PC-9 (cell line): ENCODE measurements around the gene KDM6A. TPM values are rescaled to one million over a fixed set of nuclear protein-coding genes. Genes with fewer than 3 reads are reported as not detected.

ENCODE experiments used
- BruUV-seq: library from RNA; stranded (reverse); fragments of 400-500 nt; replicated peaks from 2 replicates; lab custom pipeline; 2021; lab: Mats Ljungman, UMichigan
- CTCF ChIA-PET: fragments of 300-600 bp; sonication (Branson Sonifier 250); formaldehyde crosslinking; loops from one replicate; lab custom pipeline; 2022; ENCODE audit warnings: antibody characterized with exemption; lab: Charles Lee
- POLR2A ChIA-PET: fragments of 300-600 bp; sonication (Branson Sonifier 250); formaldehyde crosslinking; loops from one replicate; lab custom pipeline; 2022; ENCODE audit warnings: antibody characterized with exemption; ENCODE audit not compliant: unreplicated experiment; lab: Charles Lee
- DNase-seq, 2 experiments: peaks; one replicate each; pipeline versions ENCODE4 v3.0.0 to v3.0.0-alpha.2; 2015 to 2022; ENCODE audit warnings: mixed read lengths in 1 of 2
- H2AFZ ChIP-seq: fragments of 200-600 bp; sonication (generic); 2 replicates; pipeline ENCODE4 v1.8.1; 2017; ENCODE audit warnings: antibody characterized with exemption
- H3F3A ChIP-seq: fragments of 200-600 bp; sonication (generic); 2 replicates; pipeline ENCODE4 v1.8.1; 2017; ENCODE audit warnings: antibody characterized with exemption, mild to moderate bottlenecking, low read depth; ENCODE audit not compliant: insufficient read depth
- H3K27ac ChIP-seq: fragments of 200-600 bp; sonication (generic); 2 replicates; pipeline ENCODE4 v1.6.1; 2016; ENCODE audit warnings: mixed run types
- H3K27me3 ChIP-seq: fragments of 200-600 bp; sonication (generic); 2 replicates; pipeline ENCODE4 v1.6.1; 2016; ENCODE audit warnings: low read depth, mixed run types; ENCODE audit not compliant: insufficient read depth
- H3K36me3 ChIP-seq: fragments of 200-600 bp; sonication (generic); 2 replicates; pipeline ENCODE4 v1.6.1; 2016; ENCODE audit warnings: low read depth, mixed run types
- H3K4me1 ChIP-seq: fragments of 200-600 bp; sonication (generic); replicated peaks from 2 replicates; pipeline ENCODE4 v1.6.1; 2016; ENCODE audit warnings: mixed run types; ENCODE audit not compliant: insufficient read depth
- H3K4me2 ChIP-seq: fragments of 200-600 bp; sonication (generic); 2 replicates; pipeline ENCODE4 v1.6.1; 2017; ENCODE audit warnings: mixed run types
- H3K4me3 ChIP-seq: fragments of 200-600 bp; sonication (generic); 2 replicates; pipeline ENCODE4 v1.6.1; 2016; ENCODE audit warnings: mixed run types
- H3K79me2 ChIP-seq: fragments of 200-600 bp; sonication (generic); 2 replicates; pipeline ENCODE4 v1.6.1; 2017; ENCODE audit warnings: low read depth, mixed run types
- H3K9me2 ChIP-seq: fragments of 200-600 bp; sonication (generic); 2 replicates; pipeline ENCODE4 v1.8.1; 2017; ENCODE audit warnings: mild to moderate bottlenecking; ENCODE audit not compliant: insufficient read depth
- H3K9me3 ChIP-seq: fragments of 200-600 bp; sonication (generic); 2 replicates; pipeline ENCODE4 v1.8.1; 2016; ENCODE audit warnings: low read depth; ENCODE audit not compliant: insufficient read depth
- H4K20me1 ChIP-seq: fragments of 200-600 bp; sonication (generic); 2 replicates; pipeline ENCODE4 v1.8.1; 2017; ENCODE audit not compliant: insufficient read depth
- EZH2 ChIP-seq: fragments of 200-600 bp; sonication (generic); IDR thresholded peaks from 2 replicates; pipeline ENCODE4 v1.8.0; 2017; ENCODE audit warnings: antibody characterized with exemption, low read depth
- intact Hi-C: fragments of 100-400 bp; cut with micrococcal nuclease; formaldehyde crosslinking; loops from one replicate; pipeline ENCODE4 v1.10.0; 2022; ENCODE audit not compliant: unreplicated experiment
- total RNA-seq: library from RNA; stranded (reverse); gene quantifications from 2 replicates; pipeline ENCODE4 v1.2.3, GENCODE V29; 2021
- TF ChIP-seq, protein P1 (sequence below): fragments of 200-600 bp; sonication (generic); conservative IDR thresholded peaks from 2 replicates; pipeline ENCODE4 v1.6.1; 2017; ENCODE audit warnings: mixed run types, antibody characterized with exemption, mild to moderate bottlenecking, moderate library complexity

The KDM6A gene
- total RNA-seq, 1 experiment from 2014 or later = 20.5 TPM

DNA sequence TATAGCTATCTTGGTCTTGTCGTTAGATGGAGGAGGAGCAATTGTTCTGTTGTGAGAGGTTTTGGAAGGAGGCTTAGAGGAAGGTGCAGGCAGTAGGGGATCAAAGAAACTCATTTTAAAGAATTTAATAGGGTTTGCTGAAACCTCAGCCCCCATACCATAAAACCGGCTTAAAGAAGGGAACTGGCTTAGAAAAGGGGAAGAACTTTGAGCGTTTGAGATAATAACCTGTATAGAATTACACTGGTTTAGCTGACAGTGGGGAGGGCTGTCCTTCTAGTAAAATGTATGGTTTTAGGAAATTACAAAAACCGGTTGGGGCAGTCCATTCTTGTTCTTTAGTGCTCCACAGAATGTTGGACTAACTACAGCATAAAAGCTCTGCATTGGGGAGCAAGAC, 128.1 kb downstream of the KDM6A start:
- Histone ChIP-seq H3K9me2 (no peaks in the 10 kb centered on the region), H3K36me3 (no peaks in the 10 kb centered on the region), H4K20me1 (no peaks in the 10 kb centered on the region), H3K4me2 (no peak overlapping the region), H3K27me3 (no peaks in the 10 kb centered on the region), H2AFZ (no peak overlapping the region), H3K27ac (no peak overlapping the region), H3K4me1 (no peaks in the 10 kb centered on the region), H3K79me2 (no peaks in the 10 kb centered on the region), H3K9me3 (no peaks in the 10 kb centered on the region), H3K4me3 (no peak overlapping the region), H3F3A (no peaks in the 10 kb centered on the region)
- BruUV-seq = no TSS peak
- no peak for DNase-seq
- ChIA-PET CTCF (no interaction called here), POLR2A (no interaction called here)
- intact Hi-C loops = no loop called here
- TF ChIP-seq EZH2 = no peak
- TF ChIP-seq, protein P1, sequence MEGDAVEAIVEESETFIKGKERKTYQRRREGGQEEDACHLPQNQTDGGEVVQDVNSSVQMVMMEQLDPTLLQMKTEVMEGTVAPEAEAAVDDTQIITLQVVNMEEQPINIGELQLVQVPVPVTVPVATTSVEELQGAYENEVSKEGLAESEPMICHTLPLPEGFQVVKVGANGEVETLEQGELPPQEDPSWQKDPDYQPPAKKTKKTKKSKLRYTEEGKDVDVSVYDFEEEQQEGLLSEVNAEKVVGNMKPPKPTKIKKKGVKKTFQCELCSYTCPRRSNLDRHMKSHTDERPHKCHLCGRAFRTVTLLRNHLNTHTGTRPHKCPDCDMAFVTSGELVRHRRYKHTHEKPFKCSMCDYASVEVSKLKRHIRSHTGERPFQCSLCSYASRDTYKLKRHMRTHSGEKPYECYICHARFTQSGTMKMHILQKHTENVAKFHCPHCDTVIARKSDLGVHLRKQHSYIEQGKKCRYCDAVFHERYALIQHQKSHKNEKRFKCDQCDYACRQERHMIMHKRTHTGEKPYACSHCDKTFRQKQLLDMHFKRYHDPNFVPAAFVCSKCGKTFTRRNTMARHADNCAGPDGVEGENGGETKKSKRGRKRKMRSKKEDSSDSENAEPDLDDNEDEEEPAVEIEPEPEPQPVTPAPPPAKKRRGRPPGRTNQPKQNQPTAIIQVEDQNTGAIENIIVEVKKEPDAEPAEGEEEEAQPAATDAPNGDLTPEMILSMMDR = no peak

DNA sequence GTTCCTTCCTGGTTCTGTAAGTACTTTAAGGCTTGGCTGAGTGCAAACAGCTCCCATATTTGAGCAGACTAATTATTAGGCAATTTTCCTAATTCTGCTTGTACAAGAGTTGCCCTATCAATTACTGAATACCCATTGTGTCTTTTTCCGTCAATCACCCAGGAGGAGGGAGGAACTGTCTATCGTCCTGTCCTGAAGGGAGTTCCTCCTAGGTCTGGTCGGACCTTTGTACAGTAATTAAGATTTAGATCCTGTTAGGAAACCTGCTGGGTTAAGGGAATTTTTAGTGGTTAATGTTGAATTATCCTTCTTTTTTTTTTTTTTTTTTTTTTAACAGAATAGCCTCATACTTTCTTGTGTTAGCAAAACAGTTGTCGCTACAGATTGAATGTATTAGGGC, 130.1 kb downstream of the KDM6A start:
- no peaks in the 10 kb centered on the region for H3K4me1 ChIP-seq
- H3K9me2 ChIP-seq = no peaks in the 10 kb centered on the region
- ChIA-PET POLR2A (no interaction called here), CTCF (no interaction called here)
- intact Hi-C loops = no loop called here
- no peaks in the 10 kb centered on the region for H3K9me3 ChIP-seq
- no peak overlapping the region for H3K4me3 ChIP-seq
- no peaks in the 10 kb centered on the region for H3F3A ChIP-seq
- no peaks in the 10 kb centered on the region for H3K27me3 ChIP-seq
- no peaks in the 10 kb centered on the region for H3K36me3 ChIP-seq
- no TSS peak for BruUV-seq
- no peaks in the 10 kb centered on the region for H4K20me1 ChIP-seq
- no peak for DNase-seq
- no peak overlapping the region for H2AFZ ChIP-seq
- no peak for TF ChIP-seq EZH2
- TF ChIP-seq, protein P1 = no peak
- H3K27ac ChIP-seq = no peak overlapping the region
- H3K4me2 ChIP-seq = no peak overlapping the region
- no peaks in the 10 kb centered on the region for H3K79me2 ChIP-seq

DNA sequence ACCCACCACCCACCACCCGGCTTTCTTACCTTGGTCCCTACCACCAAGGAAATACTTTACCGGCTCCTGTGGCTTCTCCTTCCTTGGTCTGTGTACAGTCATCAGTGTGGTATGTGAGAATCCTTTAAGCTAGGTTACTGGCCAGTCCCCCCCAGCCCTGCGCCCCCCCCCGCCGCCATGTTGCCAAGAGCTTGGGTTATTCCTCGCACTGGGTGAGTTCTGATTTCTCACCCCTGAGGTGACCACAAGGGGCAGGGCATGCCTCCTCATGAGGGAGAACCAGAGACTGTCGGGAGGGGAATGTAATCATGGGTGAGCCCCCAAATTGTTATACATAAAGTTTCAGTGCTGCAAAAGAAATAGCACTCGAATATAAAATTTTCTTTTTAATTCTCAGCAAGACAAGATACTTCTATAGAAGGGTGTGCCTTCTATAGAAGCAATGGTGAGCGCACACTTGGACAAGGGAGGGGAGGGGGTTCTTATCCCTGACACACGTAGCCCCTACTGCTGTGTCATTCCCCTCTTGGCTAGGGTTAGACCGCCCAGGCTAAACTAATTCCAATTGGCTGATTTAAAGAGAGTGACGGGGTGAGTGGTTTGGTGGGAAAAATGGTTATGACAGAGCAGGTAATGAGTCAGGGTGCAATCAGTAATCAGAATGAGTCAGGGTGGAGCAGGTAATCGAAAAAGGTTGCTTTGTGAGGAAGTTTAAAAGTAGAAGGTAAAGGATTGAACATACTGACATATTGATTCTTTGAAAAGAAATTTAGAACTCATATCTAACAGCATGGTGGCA, 133.2 kb downstream of the KDM6A start:
- H2AFZ ChIP-seq = no peak overlapping the region
- 0 out of 2 replicates have a peak, but pooled peaks cover 3% of the 10 kb centered on the region for H3K79me2 ChIP-seq
- H3K4me2 ChIP-seq = no peak overlapping the region
- H3K9me2 ChIP-seq = no peaks in the 10 kb centered on the region
- no peaks in the 10 kb centered on the region for H3K27me3 ChIP-seq
- intact Hi-C loops = no loop called here
- H3F3A ChIP-seq = no peaks in the 10 kb centered on the region
- no peaks in the 10 kb centered on the region for H3K9me3 ChIP-seq
- no TSS peak for BruUV-seq
- H3K4me3 ChIP-seq = no peak overlapping the region
- ChIA-PET POLR2A (no interaction called here), CTCF (no interaction called here)
- H3K4me1 ChIP-seq = no peaks in the 10 kb centered on the region
- DNase-seq = no peak
- no peak for TF ChIP-seq EZH2
- TF ChIP-seq, protein P1 = no peak
- H3K27ac ChIP-seq = no peak overlapping the region
- H3K36me3 ChIP-seq = no peaks in the 10 kb centered on the region
- no peaks in the 10 kb centered on the region for H4K20me1 ChIP-seq
